Limb (tissue), 2 donors: ENCODE measurements around the gene KIF26B.

Experiments
- DNase-seq, 2 donors: peaks; one replicate each; pipeline ENCODE4 v3.0.0-alpha.2; 2016; ENCODE audit errors: extremely low spot score in 2 of 2

The KIF26B gene

GRCh38 chr1:245418077-245418476 is 263.3 kb downstream of the KIF26B start:
- peak in 1 of 2 donors; percentile 32 for DNase-seq

DNA sequence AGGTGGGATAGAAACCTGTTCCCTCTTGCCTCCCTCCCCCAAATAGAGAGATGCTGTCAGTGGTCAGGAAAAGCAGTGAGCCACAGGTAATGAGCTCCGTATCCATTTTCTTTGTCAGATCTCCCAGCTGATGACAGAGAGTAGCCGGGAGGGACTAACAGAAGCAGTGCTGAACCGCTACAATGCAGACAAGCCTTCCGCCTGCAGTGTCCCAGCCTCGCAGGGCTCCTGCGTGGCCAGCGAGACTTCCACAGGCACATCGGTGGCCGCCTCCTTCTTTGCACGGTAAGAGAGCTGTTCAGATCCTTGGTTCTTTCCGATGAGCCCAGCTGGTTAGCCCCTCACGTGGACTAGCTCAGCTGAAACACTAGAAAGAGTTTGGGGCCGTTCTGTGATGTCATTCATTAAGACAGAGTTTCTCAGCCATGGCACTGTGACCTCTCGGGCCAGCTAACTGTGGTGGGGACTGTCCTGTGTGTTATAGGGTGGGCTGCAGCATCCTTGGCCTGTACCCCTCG is 264.7 kb downstream of the KIF26B start:
- no peak for DNase-seq

GRCh38 chr1:245419989-245420388 is 265.2 kb downstream of the KIF26B start:
- DNase-seq, result no peak

GRCh38 chr1:245420926-245421325 is 266.1 kb downstream of the KIF26B start:
- no peak for DNase-seq

GRCh38 chr1:245428681-245429080 is 273.9 kb downstream of the KIF26B start:
- no peak for DNase-seq

DNA sequence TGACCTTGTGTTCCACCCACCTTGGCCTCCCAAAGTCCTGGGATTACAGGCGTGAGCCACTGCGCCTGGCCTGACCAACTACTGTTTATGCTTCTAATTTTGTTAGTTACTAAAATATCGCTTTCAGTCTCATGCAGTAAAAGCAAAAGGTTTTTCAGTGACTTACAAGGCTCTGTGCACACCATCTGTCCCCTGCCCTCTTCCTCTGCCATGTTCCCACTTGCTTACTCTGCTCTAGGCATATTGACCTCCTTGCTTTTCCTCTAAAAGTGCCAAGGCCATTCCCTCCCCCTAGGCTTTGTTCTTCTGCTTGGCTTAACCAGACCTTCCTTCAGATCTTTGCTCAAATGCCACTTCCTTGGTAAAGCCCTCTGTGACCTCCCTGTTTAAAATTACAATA is 276.9 kb downstream of the KIF26B start:
- DNase-seq, result no peak

GRCh38 chr1:245432228-245432875 is 277.6 kb downstream of the KIF26B start:
- no peak for DNase-seq

- DNase-seq, result no peak
Observed at GRCh38 chr1:245433561-245433960, 278.8 kb downstream of the KIF26B start.

- DNase-seq, result no peak
Observed at GRCh38 chr1:245434280-245434679, 279.5 kb downstream of the KIF26B start.

- no peak for DNase-seq
Observed at GRCh38 chr1:245436407-245436806, 281.6 kb downstream of the KIF26B start.

GRCh38 chr1:245437369-245438062 is 282.7 kb downstream of the KIF26B start:
- no peak for DNase-seq

- no peak for DNase-seq
Observed at GRCh38 chr1:245440922-245441321, 286.1 kb downstream of the KIF26B start.

DNA sequence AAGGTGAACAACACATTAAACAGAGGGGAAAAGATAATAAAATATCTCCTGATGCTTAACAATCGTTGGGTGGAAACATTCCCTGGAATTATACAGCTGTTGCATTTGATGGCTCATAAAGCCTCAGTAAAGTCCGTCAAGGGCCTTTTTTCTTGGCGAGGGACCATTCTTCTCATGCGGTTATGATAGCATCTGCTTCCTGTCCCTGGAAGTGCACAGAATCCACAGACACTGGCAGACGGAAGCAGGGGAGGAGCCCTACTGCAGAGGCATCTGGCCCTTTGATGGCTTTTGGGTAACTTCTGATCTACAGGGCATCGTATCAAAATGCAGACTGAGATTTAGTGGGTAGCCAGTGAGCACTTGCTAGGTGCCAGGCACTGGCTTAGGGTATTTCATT is 286.9 kb downstream of the KIF26B start:
- DNase-seq, result peak in 1 of 2 donors; percentile 69

GRCh38 chr1:245444147-245444828 is 289.5 kb downstream of the KIF26B start:
- DNase-seq, result no peak

DNA sequence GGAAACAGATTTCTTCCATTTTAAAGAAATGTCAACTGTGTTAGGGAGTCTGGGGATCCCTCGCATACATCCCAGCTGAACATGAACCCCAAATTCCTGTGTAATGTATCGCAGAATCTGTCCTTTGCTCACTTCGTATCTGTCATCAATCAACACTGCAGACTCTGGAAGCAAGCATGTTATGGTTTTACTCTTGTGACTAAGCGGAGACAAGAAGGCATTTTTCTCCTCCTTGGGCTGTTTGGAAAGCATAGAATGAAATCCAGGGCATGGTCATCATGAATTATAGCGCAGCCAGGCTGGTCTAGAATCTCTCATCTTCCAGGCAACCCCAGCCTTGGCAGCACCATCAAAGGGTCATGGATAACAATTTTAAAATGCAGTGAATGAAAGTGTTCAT is 290.2 kb downstream of the KIF26B start:
- no peak for DNase-seq

GRCh38 chr1:245448531-245448930 is 293.7 kb downstream of the KIF26B start:
- DNase-seq, result no peak

- DNase-seq, result no peak
Observed at GRCh38 chr1:245448975-245449431, 294.2 kb downstream of the KIF26B start.

- DNase-seq, result no peak
Observed at GRCh38 chr1:245453541-245453940, 298.8 kb downstream of the KIF26B start.

DNA sequence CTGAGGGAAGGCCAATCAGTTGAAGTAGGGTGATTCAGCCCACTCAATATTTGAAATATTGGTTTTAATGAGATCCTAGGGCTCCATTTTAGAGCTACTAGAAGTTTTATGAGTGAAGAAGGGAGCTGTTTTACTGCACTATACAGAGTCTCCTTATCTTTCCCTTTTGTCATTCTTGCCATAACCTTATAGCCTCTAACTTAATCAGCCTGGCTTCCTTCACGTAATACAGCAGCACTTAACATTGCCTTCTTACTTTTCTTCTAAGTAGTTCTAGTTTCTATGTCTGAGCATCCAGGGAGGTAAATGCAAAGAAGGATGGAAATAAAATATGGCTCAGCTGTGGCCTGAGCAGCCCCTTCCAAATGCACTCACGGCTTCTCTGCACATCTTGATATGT is 299.3 kb downstream of the KIF26B start:
- no peak for DNase-seq

GRCh38 chr1:245457562-245457961 is 302.8 kb downstream of the KIF26B start:
- DNase-seq, result no peak

- DNase-seq, result no peak
Observed at GRCh38 chr1:245458234-245458633, 303.4 kb downstream of the KIF26B start.

GRCh38 chr1:245458761-245459174 is 304.0 kb downstream of the KIF26B start:
- no peak for DNase-seq
